HepG2 (cell line): Measurements from ENCODE around the gene GRIN3B. TPM values are rescaled to one million over a fixed set of nuclear protein-coding genes. Genes with fewer than 3 reads are reported as not detected.

Experiments used
- ASH2L ChIP-seq: fragments of 300-600, 200-600 bp; sonication (generic); IDR thresholded peaks from 2 replicates; pipeline ENCODE4 v1.7.0; 2017; ENCODE audit warnings: low read depth, mild to moderate bottlenecking, moderate library complexity, mixed read lengths, low read length; ENCODE audit not compliant: insufficient read length
- CERS6 ChIP-seq: sonication (generic); formaldehyde crosslinking; IDR thresholded peaks from 2 replicates; pipeline ENCODE4 v1.5.0; 2020; ENCODE audit warnings: missing genetic modification reagents
- MXD4 ChIP-seq: IDR thresholded peaks from 2 replicates; pipeline ENCODE4 v1.6.1; 2016; ENCODE audit warnings: mild to moderate bottlenecking, missing biosample characterization, missing genetic modification reagents
- NFAT5 ChIP-seq: sonication (generic); formaldehyde crosslinking; IDR thresholded peaks from 2 replicates; pipeline ENCODE4 v1.4.0; 2020; ENCODE audit warnings: missing genetic modification reagents
- SETDB1 ChIP-seq: sonication (generic); formaldehyde crosslinking; IDR thresholded peaks from 2 replicates; pipeline ENCODE4 v1.5.1; 2020; ENCODE audit warnings: missing genetic modification reagents, mild to moderate bottlenecking, borderline replicate concordance
- TCF7 ChIP-seq: sonication (generic); IDR thresholded peaks from 2 replicates; pipeline ENCODE4 v1.6.1; 2016; ENCODE audit warnings: antibody characterized with exemption, low read depth
- THYN1 ChIP-seq: sonication (generic); formaldehyde crosslinking; IDR thresholded peaks from 2 replicates; pipeline ENCODE4 v1.8.1; 2023; ENCODE audit warnings: low read depth, mild to moderate bottlenecking, moderate library complexity, missing genetic modification reagents, borderline replicate concordance
- YEATS2 ChIP-seq: sonication (generic); formaldehyde crosslinking; IDR thresholded peaks from 2 replicates; pipeline ENCODE4 v1.4.0; 2020; ENCODE audit warnings: missing genetic modification reagents, borderline replicate concordance
- ZNF260 ChIP-seq: sonication (generic); formaldehyde crosslinking; IDR thresholded peaks from 2 replicates; pipeline ENCODE4 v1.4.0; 2020; ENCODE audit warnings: missing genetic modification reagents, low read depth, mild to moderate bottlenecking, borderline replicate concordance
- ZNF3 ChIP-seq: IDR thresholded peaks from 2 replicates; pipeline ENCODE4 v1.7.0; 2017; ENCODE audit warnings: inconsistent platforms
- ZNF329 ChIP-seq: sonication (generic); formaldehyde crosslinking; IDR thresholded peaks from 2 replicates; pipeline ENCODE4 v1.9.0; 2021; ENCODE audit warnings: low read depth, mild to moderate bottlenecking, missing genetic modification reagents
- ZNF33A ChIP-seq: sonication (generic); formaldehyde crosslinking; IDR thresholded peaks from 2 replicates; pipeline ENCODE4 v1.5.1; 2020; ENCODE audit warnings: missing genetic modification reagents, mild to moderate bottlenecking, moderate library complexity, borderline replicate concordance
- ZNF720 ChIP-seq: sonication (generic); formaldehyde crosslinking; IDR thresholded peaks from 2 replicates; pipeline ENCODE4 v1.4.0; 2020; ENCODE audit warnings: missing genetic modification reagents
- ZNF761 ChIP-seq: sonication (generic); formaldehyde crosslinking; conservative IDR thresholded peaks from 2 replicates; pipeline ENCODE4 v1.4.0; 2020; ENCODE audit warnings: mild to moderate bottlenecking, missing genetic modification reagents
- ZNF766 ChIP-seq: sonication (generic); formaldehyde crosslinking; IDR thresholded peaks from 2 replicates; pipeline ENCODE4 v1.5.0; 2020; ENCODE audit warnings: missing genetic modification reagents, borderline replicate concordance
- ZNF878 ChIP-seq: sonication (generic); formaldehyde crosslinking; IDR thresholded peaks from 2 replicates; pipeline ENCODE4 v1.8.1; 2023; ENCODE audit warnings: mild to moderate bottlenecking, missing genetic modification reagents, moderate library complexity
- ZSCAN20 ChIP-seq: sonication (generic); formaldehyde crosslinking; IDR thresholded peaks from 2 replicates; pipeline ENCODE4 v1.4.0; 2020; ENCODE audit warnings: missing genetic modification reagents, mild to moderate bottlenecking, borderline replicate concordance
- ZSCAN21 ChIP-seq: sonication (generic); formaldehyde crosslinking; IDR thresholded peaks from 2 replicates; pipeline ENCODE4 v1.8.0; 2022; ENCODE audit warnings: mild to moderate bottlenecking, missing genetic modification reagents, moderate library complexity, borderline replicate concordance
- ZSCAN5A ChIP-seq: sonication (generic); formaldehyde crosslinking; IDR thresholded peaks from 2 replicates; pipeline ENCODE4 v1.8.0; 2022; ENCODE audit warnings: mild to moderate bottlenecking, missing genetic modification reagents, borderline replicate concordance
- polyA plus RNA-seq, 8 experiments: library from polyadenylated mRNA; depleted of rRNA in 3 of 8; stranded (reverse) in 7 of 8; unstranded in 1 of 8; fragments of >200 nt; fragmentation: Illumina TruSeq in 4 of 8; extraction: Trizol in 4 of 8; gene quantifications; 2 replicates each; pipeline versions ENCODE4 v1.2.1 to v1.2.3, GENCODE V29; 2011 to 2016; ENCODE audit warnings: low read depth in 4 of 8, missing spikeins in 1 of 8, mixed read lengths in 1 of 8; ENCODE audit not compliant: insufficient read depth in 1 of 8
- total RNA-seq, 5 experiments: library from RNA; depleted of rRNA; stranded (reverse); fragments of >200 nt; fragmentation: Illumina TruSeq; extraction: Trizol; gene quantifications; 2 replicates each; pipeline ENCODE4 v1.2.3, GENCODE V29; 2016; ENCODE audit warnings: low read depth in 1 of 5
- TF ChIP-seq, protein P1 (sequence below): sonication (generic); formaldehyde crosslinking; IDR thresholded peaks from 2 replicates; pipeline ENCODE4 v1.5.0; 2020; ENCODE audit warnings: missing genetic modification reagents, mild to moderate bottlenecking, borderline replicate concordance
- TF ChIP-seq, protein P2 (sequence below): sonication (generic); formaldehyde crosslinking; conservative IDR thresholded peaks from 2 replicates; pipeline ENCODE4 v1.5.0; 2020; ENCODE audit warnings: missing genetic modification reagents

Gene GRIN3B
- total and polyA plus RNA-seq, 2 of the 13 experiments (the other 11 are each of a cell fraction or from before 2014, with no cell fraction given) = 0.07 to 0.20 TPM

- no peak for TF ChIP-seq THYN1 (CRISPR knock-in tag)
- TF ChIP-seq, protein P1, sequence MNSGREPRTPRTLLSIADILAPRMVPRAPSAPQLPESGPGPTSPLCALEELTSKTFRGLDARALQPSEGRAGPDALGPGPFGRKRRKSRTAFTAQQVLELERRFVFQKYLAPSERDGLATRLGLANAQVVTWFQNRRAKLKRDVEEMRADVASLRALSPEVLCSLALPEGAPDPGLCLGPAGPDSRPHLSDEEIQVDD (CRISPR knock-in tag) = peak; percentile 83; the same call in 1 of the 2 replicates
- TF ChIP-seq YEATS2 (CRISPR knock-in tag) = no peak
- no peak for TF ChIP-seq ASH2L
- no peak for TF ChIP-seq ZNF3 (CRISPR knock-in tag)
- TF ChIP-seq ZNF878 (CRISPR knock-in tag) = no peak
- no peak for TF ChIP-seq SETDB1 (CRISPR knock-in tag)
- no peak for TF ChIP-seq MXD4
- TF ChIP-seq CERS6 (CRISPR knock-in tag) = no peak
- TF ChIP-seq ZNF33A = no peak
- no peak for TF ChIP-seq NFAT5 (CRISPR knock-in tag)
- TF ChIP-seq ZNF766 = no peak
- TF ChIP-seq ZSCAN21 (CRISPR knock-in tag) = no peak
- no peak for TF ChIP-seq TCF7
- no peak for TF ChIP-seq ZSCAN20
- no peak for TF ChIP-seq ZNF761
- TF ChIP-seq ZNF329 (CRISPR knock-in tag) = no peak
- TF ChIP-seq ZNF720 (CRISPR knock-in tag) = no peak
- TF ChIP-seq, protein P2, sequence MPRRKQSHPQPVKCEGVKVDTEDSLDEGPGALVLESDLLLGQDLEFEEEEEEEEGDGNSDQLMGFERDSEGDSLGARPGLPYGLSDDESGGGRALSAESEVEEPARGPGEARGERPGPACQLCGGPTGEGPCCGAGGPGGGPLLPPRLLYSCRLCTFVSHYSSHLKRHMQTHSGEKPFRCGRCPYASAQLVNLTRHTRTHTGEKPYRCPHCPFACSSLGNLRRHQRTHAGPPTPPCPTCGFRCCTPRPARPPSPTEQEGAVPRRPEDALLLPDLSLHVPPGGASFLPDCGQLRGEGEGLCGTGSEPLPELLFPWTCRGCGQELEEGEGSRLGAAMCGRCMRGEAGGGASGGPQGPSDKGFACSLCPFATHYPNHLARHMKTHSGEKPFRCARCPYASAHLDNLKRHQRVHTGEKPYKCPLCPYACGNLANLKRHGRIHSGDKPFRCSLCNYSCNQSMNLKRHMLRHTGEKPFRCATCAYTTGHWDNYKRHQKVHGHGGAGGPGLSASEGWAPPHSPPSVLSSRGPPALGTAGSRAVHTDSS (CRISPR knock-in tag) = no peak
- no peak for TF ChIP-seq ZSCAN5A (CRISPR knock-in tag)
- TF ChIP-seq ZNF260 (CRISPR knock-in tag) = no peak
Measured at GRCh38 chr19:1046117-1046626, 46.0 kb downstream of the GRIN3B start (continued).
